ENCODE results near the gene UBASH3B. TPM values are rescaled to one million over a fixed set of nuclear protein-coding genes. Genes with fewer than 3 reads are reported as not detected.

UBASH3B gene
- total RNA-seq, 1 donor from 2014 or later, result 2.6 TPM

DNA sequence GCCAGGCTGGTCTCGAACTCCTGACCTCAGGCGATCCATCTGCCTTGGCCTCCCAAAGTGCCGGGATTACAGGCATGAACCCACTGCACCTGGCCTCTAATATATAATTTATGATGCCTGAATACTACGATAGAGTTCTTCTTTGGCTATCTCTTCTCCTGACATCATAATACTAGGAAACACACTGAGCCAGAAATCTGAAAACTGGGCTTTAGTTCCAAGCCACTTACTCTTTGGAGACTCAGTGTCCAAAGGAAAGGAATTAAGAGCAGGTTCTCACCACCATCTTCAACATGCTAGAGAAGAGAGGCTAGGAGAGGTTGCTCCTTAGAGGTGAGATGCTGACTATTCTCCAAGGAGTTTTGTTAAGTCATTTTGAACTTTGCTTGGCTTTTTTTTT, 52.4 kb downstream of the UBASH3B start:
- H3K4me1 ChIP-seq, result no peaks in the 10 kb centered on the region
- no peak for DNase-seq
- H3K27ac ChIP-seq (replicated peaks), result no peak overlapping the region
- no peak for TF ChIP-seq CTCF (IDR thresholded peaks at IDR 0.05; ENCODE audit: borderline replicate concordance)
- no peaks in the 10 kb centered on the region for H3K9me3 ChIP-seq (replicated peaks)
- H3K27me3 ChIP-seq (ENCODE audit: low read depth), result peaks cover 10% of the 10 kb centered on the region
- no peaks in the 10 kb centered on the region for H3K36me3 ChIP-seq
- intact Hi-C loops (cut with micrococcal nuclease), result no loop called here
- no peak overlapping the region for H3K4me3 ChIP-seq

GRCh38 chr11:122709039-122709760, 53.7 kb downstream of the UBASH3B start:
- H3K4me1 ChIP-seq, result no peaks in the 10 kb centered on the region
- no peak overlapping the region for H3K4me3 ChIP-seq
- H3K27me3 ChIP-seq (ENCODE audit: low read depth), result peaks cover 10% of the 10 kb centered on the region
- no peak overlapping the region for H3K27ac ChIP-seq (replicated peaks)
- TF ChIP-seq CTCF (IDR thresholded peaks at IDR 0.05; ENCODE audit: borderline replicate concordance), result no peak
- DNase-seq, result no peak
- intact Hi-C loops (cut with micrococcal nuclease), result no loop called here
- no peaks in the 10 kb centered on the region for H3K9me3 ChIP-seq (replicated peaks)
- no peaks in the 10 kb centered on the region for H3K36me3 ChIP-seq

DNA sequence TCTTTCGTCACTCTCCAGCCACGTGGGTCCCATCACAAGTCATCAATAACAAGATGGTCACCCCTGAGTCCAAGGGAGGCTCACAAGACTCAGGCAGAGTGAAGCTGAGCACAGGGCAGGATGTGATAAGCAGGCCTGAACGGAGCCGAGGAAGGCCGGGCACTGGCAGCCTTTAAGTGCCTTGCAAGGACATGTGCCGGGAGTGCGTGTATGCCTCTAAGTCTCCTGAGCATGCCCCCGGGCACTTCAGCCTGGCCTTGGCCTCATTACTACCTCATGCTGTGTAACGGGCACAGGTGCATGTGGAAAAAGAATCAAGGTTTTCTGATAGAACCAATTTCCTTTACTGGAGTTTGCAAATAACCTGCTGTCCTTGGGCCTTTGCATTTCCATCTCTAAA, 55.8 kb downstream of the UBASH3B start:
- H3K27me3 ChIP-seq (ENCODE audit: low read depth), result peaks cover 13% of the 10 kb centered on the region
- no peaks in the 10 kb centered on the region for H3K4me1 ChIP-seq
- intact Hi-C loops (cut with micrococcal nuclease), result no loop called here
- no peaks in the 10 kb centered on the region for H3K9me3 ChIP-seq (replicated peaks)
- no peak for TF ChIP-seq CTCF (IDR thresholded peaks at IDR 0.05; ENCODE audit: borderline replicate concordance)
- H3K4me3 ChIP-seq, result no peak overlapping the region
- DNase-seq, result no peak
- H3K36me3 ChIP-seq, result no peaks in the 10 kb centered on the region
- no peak overlapping the region for H3K27ac ChIP-seq (replicated peaks)

DNA sequence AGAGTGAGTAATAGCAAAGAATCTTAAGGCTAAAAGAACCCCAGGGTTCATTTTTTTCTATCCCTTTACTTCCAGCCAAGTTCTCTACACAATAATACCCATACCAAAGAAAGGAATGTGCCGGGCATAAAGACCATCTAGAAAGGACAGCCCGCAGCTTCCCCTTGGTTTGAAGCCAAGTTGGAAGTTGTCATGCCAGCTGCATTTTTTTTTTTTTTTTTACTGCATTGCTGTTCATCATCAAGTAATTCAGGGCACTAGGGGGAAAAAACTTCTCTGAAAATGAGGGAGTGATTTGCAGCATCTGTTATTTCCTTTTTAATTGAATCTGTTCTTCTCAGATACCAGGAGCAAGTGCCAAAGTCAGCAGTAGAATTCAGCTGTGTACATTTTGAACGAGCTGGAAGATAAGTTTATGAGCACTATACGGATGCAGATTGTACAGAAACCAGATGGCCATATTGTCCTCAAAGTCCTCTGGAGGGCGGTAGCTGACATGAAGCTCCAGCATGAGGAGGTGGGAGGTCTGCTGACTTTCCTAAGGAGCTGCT, 56.4 kb downstream of the UBASH3B start:
- no peak for TF ChIP-seq CTCF (IDR thresholded peaks at IDR 0.05; ENCODE audit: borderline replicate concordance)
- Histone ChIP-seq H3K4me1 (no peaks in the 10 kb centered on the region), H3K27me3 (ENCODE audit: low read depth) (peaks cover 13% of the 10 kb centered on the region), H3K4me3 (no peak overlapping the region), H3K36me3 (no peaks in the 10 kb centered on the region), H3K27ac (replicated peaks) (no peak overlapping the region), H3K9me3 (replicated peaks) (no peaks in the 10 kb centered on the region)
- no peak for DNase-seq
- intact Hi-C loops (cut with micrococcal nuclease), result no loop called here

DNA sequence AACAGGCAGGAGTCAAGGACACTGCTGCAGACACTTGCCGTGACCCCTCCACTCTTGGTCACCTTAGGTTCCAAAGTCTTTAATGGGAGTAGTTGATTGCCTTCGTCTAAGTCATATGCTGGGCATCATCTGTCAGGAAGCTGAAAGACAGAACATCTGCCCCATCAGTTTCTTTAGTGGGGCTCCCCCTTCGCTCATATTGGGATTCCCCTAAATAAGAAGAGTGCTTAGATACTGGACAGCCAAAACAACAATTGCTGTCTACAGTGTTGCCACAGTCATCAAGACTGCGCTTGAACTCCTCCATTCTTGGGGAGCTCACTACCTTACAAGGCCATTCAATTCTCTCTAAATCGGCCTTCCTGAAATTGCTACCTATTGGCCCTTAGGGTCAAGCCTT, 58.5 kb downstream of the UBASH3B start:
- intact Hi-C loops (cut with micrococcal nuclease), result no loop called here
- peaks cover 9% of the 10 kb centered on the region for H3K4me1 ChIP-seq
- DNase-seq, result no peak
- H3K27me3 ChIP-seq (ENCODE audit: low read depth), result peaks cover 13% of the 10 kb centered on the region
- no peak overlapping the region for H3K27ac ChIP-seq (replicated peaks)
- H3K36me3 ChIP-seq, result no peaks in the 10 kb centered on the region
- no peak for TF ChIP-seq CTCF (IDR thresholded peaks at IDR 0.05; ENCODE audit: borderline replicate concordance)
- no peak overlapping the region for H3K4me3 ChIP-seq
- H3K9me3 ChIP-seq (replicated peaks), result no peaks in the 10 kb centered on the region

All from left ventricle myocardium inferior (tissue), 1 donor.